ENCODE results near the gene OPRM1.
"Not testable (repeated sequence)": the region's sequence is repeated elsewhere in the genome, so short reads cannot be mapped to it uniquely, and the experiment has no call there.

The OPRM1 gene

GRCh38 chr6:154039231-154039842 lies at the start of gene OPRM1:
OPRM1 (plus strand) TSS chr6:154039240; CDS start chr6:154039545, 305 bp downstream.
- FAIRE-seq, result no peak

GRCh38 chr6:153989989-153990388 lies 49.1 kb upstream of the OPRM1 start:
- no peak for FAIRE-seq

GRCh38 chr6:153994004-153994403 lies 45.0 kb upstream of the OPRM1 start:
- FAIRE-seq, result no peak

GRCh38 chr6:153994811-153995210 lies 44.2 kb upstream of the OPRM1 start:
- FAIRE-seq, result no peak

- FAIRE-seq, result no peak
Measured at GRCh38 chr6:153997221-153997620, 41.8 kb upstream of the OPRM1 start.

- FAIRE-seq, result no peak
Measured at GRCh38 chr6:154001494-154002285, 37.4 kb upstream of the OPRM1 start.

- FAIRE-seq, result no peak
Measured at GRCh38 chr6:154002894-154003293, 36.1 kb upstream of the OPRM1 start.

GRCh38 chr6:154010371-154010770 lies 28.7 kb upstream of the OPRM1 start:
- no peak for FAIRE-seq

GRCh38 chr6:154012852-154013251 lies 26.2 kb upstream of the OPRM1 start:
- FAIRE-seq, result no peak

- FAIRE-seq, result no peak
Measured at GRCh38 chr6:154017786-154018185, 21.3 kb upstream of the OPRM1 start.

GRCh38 chr6:154030646-154031045 lies 8.4 kb upstream of the OPRM1 start:
- FAIRE-seq, result no peak

- peak; percentile 68 for FAIRE-seq
Measured at GRCh38 chr6:154041001-154041400, 2.0 kb downstream of the OPRM1 start.

GRCh38 chr6:154053141-154053540 lies 14.1 kb downstream of the OPRM1 start:
- no peak for FAIRE-seq

- no peak for FAIRE-seq
Measured at GRCh38 chr6:154056536-154056935, 17.5 kb downstream of the OPRM1 start.

GRCh38 chr6:154057098-154057497 lies 18.1 kb downstream of the OPRM1 start:
- no peak for FAIRE-seq

GRCh38 chr6:154058963-154059680 lies 20.1 kb downstream of the OPRM1 start:
- FAIRE-seq, result no peak

- no peak for FAIRE-seq
Measured at GRCh38 chr6:154060076-154060475, 21.0 kb downstream of the OPRM1 start.

GRCh38 chr6:154070041-154070440 lies 31.0 kb downstream of the OPRM1 start:
- FAIRE-seq, result no peak

- FAIRE-seq, result no peak
Measured at GRCh38 chr6:154070657-154071056, 31.6 kb downstream of the OPRM1 start.

GRCh38 chr6:154071236-154071635 lies 32.2 kb downstream of the OPRM1 start:
- FAIRE-seq, result no peak

GRCh38 chr6:154071711-154072110 lies 32.7 kb downstream of the OPRM1 start:
- no peak for FAIRE-seq

GRCh38 chr6:154078596-154078995 lies 39.6 kb downstream of the OPRM1 start:
- not testable (repeated sequence) for FAIRE-seq

- no peak for FAIRE-seq
Measured at GRCh38 chr6:154080461-154081189, 41.6 kb downstream of the OPRM1 start.

Data from A204.1 (cell line).